Measurements from ENCODE around the gene AHNAK2. TPM values are rescaled to one million over a fixed set of nuclear protein-coding genes. Genes with fewer than 3 reads are reported as not detected.

Gene AHNAK2
- total and polyA plus RNA-seq, 2 experiments from 2014 or later: 1.8 to 4.6 TPM

DNA sequence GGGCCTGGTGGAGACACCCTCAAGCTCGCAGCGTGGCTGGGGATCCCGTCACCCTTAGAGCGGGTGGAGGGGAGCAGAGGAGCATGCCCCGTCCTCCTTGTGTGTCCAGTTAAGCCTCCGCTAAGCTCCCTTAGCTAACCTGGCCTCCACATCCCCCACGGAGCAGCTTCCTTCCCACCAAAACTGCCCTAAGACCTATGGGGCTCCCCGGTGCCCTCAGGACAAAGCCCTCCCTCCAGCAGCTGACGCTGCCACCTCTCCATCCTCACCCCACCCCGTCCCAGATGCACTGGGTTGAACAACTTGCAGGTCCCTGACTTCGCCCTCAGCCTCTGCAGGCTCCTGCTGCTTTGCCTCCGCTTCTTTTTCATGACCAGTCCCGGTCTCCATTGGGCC is 4.0 kb downstream of the AHNAK2 start:
- Histone ChIP-seq H2AFZ (no peak overlapping the region), H3K9me2 (replicated peaks; ENCODE audit: insufficient read depth) (no peaks in the 10 kb centered on the region), H3K4me1 (ENCODE audit: insufficient read depth) (peaks cover 52% of the 10 kb centered on the region), H3K27me3 (no peaks in the 10 kb centered on the region), H4K20me1 (ENCODE audit: insufficient read depth, poor library complexity, severe bottlenecking) (no peaks in the 10 kb centered on the region), H3K79me2 (no peaks in the 10 kb centered on the region), H3K4me3 (no peak overlapping the region), H3K27ac (peak overlapping the region; percentile 56), H3K4me2 (no peak overlapping the region), H3K36me3 (replicated peaks; ENCODE audit: insufficient read depth, low read depth) (no peaks in the 10 kb centered on the region), H3K9me3 (ENCODE audit: low read depth) (no peaks in the 10 kb centered on the region)
- DNase-seq (ENCODE audit: low spot score): no peak
- WGBS (ENCODE audit: low lambda C conversion rate, missing lambda C conversion rate): 75% methylated on average over 13 of the region's 13 CpGs
- TF ChIP-seq EZH2 (IDR thresholded peaks at IDR 0.05; ENCODE audit: borderline replicate concordance) (no peak), EZH2phosphoT487 (IDR thresholded peaks at IDR 0.05; ENCODE audit: low read depth, severe bottlenecking, unreplicated experiment) (no peak)
- TF ChIP-seq, protein P1, sequence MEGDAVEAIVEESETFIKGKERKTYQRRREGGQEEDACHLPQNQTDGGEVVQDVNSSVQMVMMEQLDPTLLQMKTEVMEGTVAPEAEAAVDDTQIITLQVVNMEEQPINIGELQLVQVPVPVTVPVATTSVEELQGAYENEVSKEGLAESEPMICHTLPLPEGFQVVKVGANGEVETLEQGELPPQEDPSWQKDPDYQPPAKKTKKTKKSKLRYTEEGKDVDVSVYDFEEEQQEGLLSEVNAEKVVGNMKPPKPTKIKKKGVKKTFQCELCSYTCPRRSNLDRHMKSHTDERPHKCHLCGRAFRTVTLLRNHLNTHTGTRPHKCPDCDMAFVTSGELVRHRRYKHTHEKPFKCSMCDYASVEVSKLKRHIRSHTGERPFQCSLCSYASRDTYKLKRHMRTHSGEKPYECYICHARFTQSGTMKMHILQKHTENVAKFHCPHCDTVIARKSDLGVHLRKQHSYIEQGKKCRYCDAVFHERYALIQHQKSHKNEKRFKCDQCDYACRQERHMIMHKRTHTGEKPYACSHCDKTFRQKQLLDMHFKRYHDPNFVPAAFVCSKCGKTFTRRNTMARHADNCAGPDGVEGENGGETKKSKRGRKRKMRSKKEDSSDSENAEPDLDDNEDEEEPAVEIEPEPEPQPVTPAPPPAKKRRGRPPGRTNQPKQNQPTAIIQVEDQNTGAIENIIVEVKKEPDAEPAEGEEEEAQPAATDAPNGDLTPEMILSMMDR (IDR thresholded peaks at IDR 0.05; ENCODE audit: poor library complexity): no peak

DNA sequence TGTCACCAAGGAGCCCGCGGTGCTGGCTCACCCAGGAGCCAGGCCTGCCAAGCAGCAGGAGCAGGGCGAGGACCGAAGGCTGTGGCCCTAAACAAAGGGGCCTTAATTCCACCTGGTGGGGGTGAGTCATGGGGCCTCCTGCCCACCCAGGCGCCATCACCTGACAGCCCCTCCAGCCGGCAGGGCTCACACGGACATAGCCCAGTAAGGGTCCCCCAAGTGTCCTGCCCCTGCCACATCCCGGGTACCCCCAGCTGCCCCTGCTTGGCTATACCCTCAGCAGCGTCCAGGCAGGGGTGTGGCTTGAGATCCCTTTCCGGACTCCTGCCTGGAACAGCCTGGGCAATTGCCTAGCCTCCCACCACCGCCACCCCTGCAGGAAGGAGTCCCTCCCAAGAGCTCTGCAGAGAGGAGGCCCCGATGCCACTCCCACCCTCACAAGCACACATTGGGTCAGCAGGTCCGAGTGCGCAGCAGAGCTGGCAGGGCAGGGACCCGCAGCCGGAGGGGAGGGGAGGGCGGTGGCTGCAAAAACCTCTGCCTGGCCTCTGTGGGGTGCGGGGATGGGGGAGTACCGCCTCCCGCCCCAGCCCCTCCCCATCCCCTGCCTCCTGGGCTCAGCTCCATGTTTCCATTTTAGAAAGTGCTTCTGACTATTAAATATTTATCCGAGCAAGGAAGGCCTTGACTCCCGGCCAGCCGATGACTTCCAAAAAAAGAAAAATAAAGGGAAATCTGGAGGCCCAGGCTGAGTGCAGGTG is 4.6 kb downstream of the AHNAK2 start:
- Histone ChIP-seq H3K4me1 (ENCODE audit: insufficient read depth) (peaks cover 55% of the 10 kb centered on the region), H2AFZ (no peak overlapping the region), H3K79me2 (no peaks in the 10 kb centered on the region), H3K27me3 (no peaks in the 10 kb centered on the region), H3K27ac (peak overlapping the region; percentile 87), H3K4me3 (no peak overlapping the region), H3K4me2 (peak overlapping the region; percentile 58), H3K36me3 (replicated peaks; ENCODE audit: insufficient read depth, low read depth) (no peaks in the 10 kb centered on the region), H3K9me3 (ENCODE audit: low read depth) (no peaks in the 10 kb centered on the region), H3K9me2 (replicated peaks; ENCODE audit: insufficient read depth) (no peaks in the 10 kb centered on the region), H4K20me1 (ENCODE audit: insufficient read depth, poor library complexity, severe bottlenecking) (no peaks in the 10 kb centered on the region)
- TF ChIP-seq EZH2 (IDR thresholded peaks at IDR 0.05; ENCODE audit: borderline replicate concordance): no peak
- TF ChIP-seq, protein P1 (IDR thresholded peaks at IDR 0.05; ENCODE audit: poor library complexity): no peak
- whole genome bisulfite sequencing (ENCODE audit: low lambda C conversion rate, missing lambda C conversion rate): 52% methylated on average over 14 of the region's 23 CpGs
- peak; percentile 65 for DNase-seq (ENCODE audit: low spot score)

DNA sequence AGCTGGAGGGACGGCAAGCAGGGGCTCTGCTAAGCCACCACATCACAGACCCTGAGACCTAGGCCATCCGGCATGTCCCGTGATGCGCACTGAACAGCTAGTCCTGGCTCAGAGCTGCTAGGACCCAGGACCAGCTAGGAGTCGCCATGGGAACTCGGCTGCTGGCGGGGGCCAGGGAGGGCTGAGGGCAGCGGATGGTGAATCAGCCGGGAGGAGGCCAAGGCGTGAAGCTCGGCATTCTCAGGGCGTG is 5.1 kb downstream of the AHNAK2 start:
- H3K4me3 ChIP-seq: no peak overlapping the region
- no peaks in the 10 kb centered on the region for H3K36me3 ChIP-seq (replicated peaks; ENCODE audit: insufficient read depth, low read depth)
- no peaks in the 10 kb centered on the region for H3K27me3 ChIP-seq
- no peaks in the 10 kb centered on the region for H3K9me3 ChIP-seq (ENCODE audit: low read depth)
- DNase-seq (ENCODE audit: low spot score): peak; percentile 93
- peak overlapping the region; percentile 87 for H3K27ac ChIP-seq
- peaks cover 58% of the 10 kb centered on the region for H3K4me1 ChIP-seq (ENCODE audit: insufficient read depth)
- H2AFZ ChIP-seq: no peak overlapping the region
- H3K9me2 ChIP-seq (replicated peaks; ENCODE audit: insufficient read depth): no peaks in the 10 kb centered on the region
- H3K79me2 ChIP-seq: no peaks in the 10 kb centered on the region
- H3K4me2 ChIP-seq: peak overlapping the region; percentile 58
- no peaks in the 10 kb centered on the region for H4K20me1 ChIP-seq (ENCODE audit: insufficient read depth, poor library complexity, severe bottlenecking)
- 46% methylated on average over 11 of the region's 12 CpGs for WGBS (ENCODE audit: low lambda C conversion rate, missing lambda C conversion rate)
- TF ChIP-seq EZH2phosphoT487 (IDR thresholded peaks at IDR 0.05; ENCODE audit: low read depth, severe bottlenecking, unreplicated experiment): no peak
- TF ChIP-seq EZH2 (IDR thresholded peaks at IDR 0.05; ENCODE audit: borderline replicate concordance): no peak
- TF ChIP-seq, protein P1 (IDR thresholded peaks at IDR 0.05; ENCODE audit: poor library complexity): no peak

All from hepatocyte (in vitro differentiated cells).